Suprapubic skin (tissue), 3 donors: Measurements from ENCODE around the gene BEX4.

Experiments used
- CTCF ChIP-seq, 2 donors: fragments of 200-600 bp in 1 of 2; fragments of 450-650 bp in 1 of 2; sonication (generic) in 1 of 2; IDR thresholded peaks; one replicate each; pipeline ENCODE4 v1.5.1; 2016 to 2019; ENCODE audit warnings: antibody characterized with exemption in 2 of 2, mild to moderate bottlenecking in 1 of 2, moderate library complexity in 1 of 2
- POLR2AphosphoS5 ChIP-seq, 3 donors: sonication (generic); formaldehyde crosslinking; IDR thresholded peaks; one replicate each; pipeline ENCODE4 v1.6.1; 2017; ENCODE audit warnings: antibody characterized with exemption in 3 of 3

- no peak for TF ChIP-seq CTCF (IDR thresholded peaks at IDR 0.05)
- TF ChIP-seq POLR2AphosphoS5 (IDR thresholded peaks at IDR 0.05) = no peak
These were observed 2.0 kb upstream of the BEX4 start for GRCh38 chrX:103212749-103213457.
